ENCODE data around the gene ARHGAP25.
"Not testable (repeated sequence)": the region's sequence is repeated elsewhere in the genome, so short reads cannot be mapped to it uniquely, and the experiment has no call there.

ARHGAP25 gene

DNA sequence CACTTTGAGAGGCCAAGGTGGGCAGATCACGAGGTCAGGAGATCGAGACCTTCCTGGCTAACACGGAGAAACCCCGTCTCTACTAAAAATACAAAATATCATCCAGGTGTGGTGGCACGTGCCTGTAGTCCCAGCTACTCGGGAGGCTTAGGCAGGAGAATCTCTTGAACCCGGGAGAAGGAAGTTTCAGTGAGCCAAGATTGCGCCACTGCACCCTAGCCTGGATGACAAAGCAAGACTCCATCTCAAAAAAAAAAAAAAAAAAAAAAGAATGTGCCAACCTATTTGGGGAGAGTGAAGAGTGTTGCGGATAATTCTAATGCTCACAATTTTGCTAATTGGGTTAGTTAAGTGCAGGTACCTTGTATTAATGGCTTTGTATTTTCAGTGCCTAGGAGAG lies 67.5 kb downstream of the ARHGAP25 start:
- not testable (repeated sequence) for DNase-seq

DNA sequence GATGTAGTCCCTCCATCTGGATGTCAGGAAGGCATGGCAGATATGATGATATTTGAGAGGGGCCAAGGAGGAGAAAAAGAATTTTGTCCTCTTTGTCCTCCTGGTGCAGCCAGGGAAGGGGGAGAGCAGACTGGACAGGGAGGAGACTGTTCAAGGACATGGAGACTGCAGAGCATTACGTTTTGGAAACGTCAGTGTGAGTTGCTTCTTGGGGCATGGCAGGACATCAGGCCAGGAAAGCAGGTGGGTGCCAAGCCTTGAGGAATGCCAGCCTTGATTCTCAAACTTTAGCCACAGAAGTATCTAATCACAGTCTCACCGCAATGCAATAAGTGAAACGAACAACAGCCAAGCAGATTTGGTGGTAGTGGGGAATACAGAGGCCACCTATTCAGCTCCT lies 70.4 kb downstream of the ARHGAP25 start:
- DNase-seq: no peak

DNA sequence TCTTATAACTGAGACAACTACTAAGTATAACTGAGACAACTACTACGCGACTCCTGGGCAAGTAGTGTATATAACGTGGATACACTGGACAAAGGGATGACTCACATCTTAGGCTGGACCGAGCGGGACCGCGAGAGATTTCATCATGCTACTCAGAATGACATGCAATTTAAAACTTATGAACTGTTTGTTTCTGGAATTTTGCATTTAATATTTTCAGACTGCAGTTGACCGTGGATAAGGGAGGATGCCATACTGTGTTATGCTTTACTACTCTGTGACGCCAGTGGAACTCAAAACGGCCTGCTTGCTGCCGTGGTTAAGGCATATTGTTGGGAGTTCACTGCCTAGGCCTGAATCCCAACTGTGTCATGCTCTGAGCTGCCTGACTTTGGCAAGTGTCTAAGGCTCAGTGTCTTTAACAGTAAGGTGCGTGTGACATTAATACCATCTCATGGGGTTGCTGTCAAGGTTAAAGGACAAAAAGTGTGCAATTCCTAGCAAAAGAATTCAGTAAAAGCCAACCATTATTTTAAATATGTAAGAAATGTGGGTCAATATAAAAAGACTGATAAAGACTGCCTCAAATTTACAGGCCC lies 72.0 kb downstream of the ARHGAP25 start:
- DNase-seq: no peak

DNA sequence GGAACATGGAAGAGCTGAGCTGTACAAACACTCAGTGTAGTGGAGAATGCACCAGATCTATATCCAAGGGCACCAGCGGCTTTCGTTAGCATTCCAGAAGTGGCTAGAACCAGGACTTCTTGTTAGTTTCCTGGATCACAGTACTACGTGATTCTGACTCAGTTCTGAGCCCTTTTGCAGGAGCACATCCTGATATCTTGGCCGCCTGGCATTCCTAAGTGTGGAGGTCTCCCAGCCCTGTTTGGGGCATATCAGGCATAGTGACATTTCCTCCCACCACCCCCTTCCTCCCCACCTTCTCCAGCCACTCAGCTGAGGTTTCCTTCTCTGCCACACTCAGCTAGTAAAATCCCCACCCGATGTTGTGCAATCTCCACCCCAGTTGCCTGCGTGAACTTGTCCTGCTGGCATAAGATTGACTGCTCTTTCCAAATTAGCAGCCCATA lies 73.2 kb downstream of the ARHGAP25 start:
- no peak for DNase-seq

DNA sequence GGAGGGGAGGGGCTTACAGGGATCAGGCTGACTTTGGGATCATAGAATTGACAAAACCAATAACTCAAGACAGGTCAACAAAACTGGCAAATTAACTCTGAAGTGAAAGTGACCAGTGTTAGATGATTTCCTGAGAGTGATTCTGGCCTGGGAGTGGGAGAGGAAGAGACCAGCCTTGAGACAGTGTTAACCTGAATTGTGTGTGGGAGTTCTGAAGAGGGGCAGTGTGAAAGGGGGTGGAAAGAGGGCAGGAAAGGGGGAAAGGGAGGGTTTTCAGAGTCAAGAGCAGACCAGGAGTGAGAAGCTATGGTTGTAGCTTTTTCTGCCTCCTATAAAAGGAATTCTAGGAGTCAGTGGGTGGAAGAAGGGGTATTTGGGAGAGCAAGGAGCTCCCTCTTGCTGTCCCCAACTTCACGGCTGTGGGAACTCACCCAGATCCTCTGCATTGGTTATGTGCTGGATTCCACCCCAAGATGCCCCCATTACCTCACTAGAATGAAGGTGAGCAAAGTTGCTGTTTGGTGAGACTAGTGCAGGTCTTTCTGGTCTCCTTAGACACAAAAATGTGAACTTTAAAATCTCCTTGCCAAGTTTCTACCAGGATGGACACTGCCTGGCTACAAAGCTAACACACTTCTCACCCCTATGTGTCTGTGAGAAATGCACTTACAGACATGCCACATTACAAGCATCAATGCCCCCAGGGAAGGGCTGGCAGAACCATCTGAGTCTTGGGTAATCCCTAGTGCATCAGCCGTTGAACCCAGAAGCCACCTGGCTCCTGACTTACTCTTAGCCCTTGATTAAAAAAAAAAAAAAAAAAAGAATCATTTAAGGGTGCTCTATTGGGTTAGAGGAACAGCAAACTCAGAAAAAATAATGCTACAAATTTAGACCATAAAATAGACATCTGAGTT lies 75.0 kb downstream of the ARHGAP25 start:
- DNase-seq: no peak

DNA sequence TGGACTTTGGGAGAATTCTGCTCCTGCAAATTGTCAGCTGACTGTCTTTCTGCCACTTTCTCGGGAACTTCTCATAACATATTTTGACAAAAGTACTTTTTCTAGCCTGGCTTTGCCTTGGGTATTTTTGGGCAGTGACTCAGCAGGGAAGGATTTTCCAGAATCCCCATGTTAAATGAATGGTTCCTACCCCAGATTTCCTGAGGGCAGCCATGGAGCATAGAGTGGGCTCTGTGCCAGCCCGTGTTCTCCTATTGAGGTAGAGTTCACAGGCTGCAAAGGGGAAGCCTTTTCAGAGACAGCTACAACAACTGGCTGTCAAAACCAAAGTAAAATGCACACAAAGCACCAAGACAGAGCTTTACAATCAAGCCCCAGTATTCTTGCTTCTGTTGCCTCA lies 76.8 kb downstream of the ARHGAP25 start:
- no peak for DNase-seq

DNA sequence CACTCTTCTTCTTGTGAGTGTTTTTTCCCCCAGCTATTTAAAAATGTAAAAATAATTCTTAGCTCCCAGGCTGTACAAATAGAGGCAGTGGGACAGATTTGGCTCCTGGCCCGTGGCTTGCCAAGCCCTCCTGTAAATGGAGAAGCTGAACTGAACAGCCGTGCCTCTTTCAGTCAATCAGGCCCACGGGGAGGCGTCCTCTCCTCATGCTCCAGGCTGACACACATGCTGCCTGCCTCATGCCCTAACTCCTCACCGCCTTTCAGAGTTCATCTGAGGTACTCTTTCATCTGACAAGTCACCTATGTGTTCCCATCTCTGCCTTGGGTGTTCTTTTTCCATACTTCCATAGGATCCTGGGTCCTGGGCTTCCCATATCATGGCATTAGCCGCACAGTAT lies 77.6 kb downstream of the ARHGAP25 start:
- no peak for DNase-seq

DNA sequence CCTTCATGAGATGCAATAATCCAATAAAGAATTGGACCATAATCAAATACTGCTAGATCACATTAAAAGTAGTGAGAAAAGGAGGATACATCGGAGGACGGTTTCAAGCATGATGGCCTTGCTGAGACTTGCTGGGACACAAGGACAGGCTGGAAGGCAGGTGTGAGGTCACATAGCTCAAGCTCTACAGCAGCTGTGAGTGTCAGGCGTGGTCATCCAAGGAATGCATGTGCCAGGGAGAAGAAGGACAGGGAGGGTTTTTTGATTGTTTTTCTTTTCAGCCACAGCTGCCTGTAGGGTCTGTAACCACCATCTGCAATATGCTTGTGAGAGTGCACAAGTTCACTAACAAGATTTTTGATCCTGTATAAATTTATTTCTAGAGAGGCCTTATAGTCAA lies 79.0 kb downstream of the ARHGAP25 start:
- DNase-seq: no peak

DNA sequence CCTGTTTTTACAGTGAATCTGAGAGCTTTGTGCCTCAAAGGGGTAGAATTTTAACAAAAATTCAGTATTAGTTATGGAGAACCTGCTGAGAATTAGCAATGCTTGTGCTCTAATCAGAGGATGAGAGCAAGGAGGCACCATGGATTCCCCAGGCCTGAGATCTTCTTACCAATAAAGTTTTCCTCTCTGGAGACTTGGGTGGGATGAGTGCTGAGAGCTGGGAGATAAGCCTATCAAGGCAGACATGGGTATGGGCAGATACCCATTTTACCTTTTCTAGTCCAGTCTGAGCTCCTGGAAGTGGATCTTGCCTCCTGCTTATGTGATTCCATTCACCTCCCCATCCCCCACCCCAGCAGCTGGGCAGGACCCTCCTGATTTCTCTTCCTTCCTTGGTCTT lies 82.7 kb downstream of the ARHGAP25 start:
- DNase-seq: no peak

DNA sequence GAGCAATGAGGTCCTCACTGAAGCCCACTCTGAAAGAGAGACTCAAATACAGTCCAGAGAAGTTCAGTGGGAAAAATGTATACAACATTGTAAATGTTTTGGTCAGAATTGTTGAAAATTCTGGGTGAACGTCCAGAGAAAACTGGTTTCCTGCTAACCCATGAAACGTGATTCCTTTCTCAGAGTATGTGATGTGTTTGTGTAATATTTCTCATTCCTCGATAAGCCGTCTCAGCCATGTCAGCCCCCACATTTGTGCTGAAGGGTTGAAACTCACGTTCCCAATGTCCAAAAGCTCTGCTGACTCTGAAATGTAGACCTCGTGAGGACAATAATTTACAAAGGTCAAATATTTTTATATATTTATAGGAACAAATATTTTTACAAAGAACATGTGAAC lies 84.9 kb downstream of the ARHGAP25 start:
- DNase-seq: no peak

DNA sequence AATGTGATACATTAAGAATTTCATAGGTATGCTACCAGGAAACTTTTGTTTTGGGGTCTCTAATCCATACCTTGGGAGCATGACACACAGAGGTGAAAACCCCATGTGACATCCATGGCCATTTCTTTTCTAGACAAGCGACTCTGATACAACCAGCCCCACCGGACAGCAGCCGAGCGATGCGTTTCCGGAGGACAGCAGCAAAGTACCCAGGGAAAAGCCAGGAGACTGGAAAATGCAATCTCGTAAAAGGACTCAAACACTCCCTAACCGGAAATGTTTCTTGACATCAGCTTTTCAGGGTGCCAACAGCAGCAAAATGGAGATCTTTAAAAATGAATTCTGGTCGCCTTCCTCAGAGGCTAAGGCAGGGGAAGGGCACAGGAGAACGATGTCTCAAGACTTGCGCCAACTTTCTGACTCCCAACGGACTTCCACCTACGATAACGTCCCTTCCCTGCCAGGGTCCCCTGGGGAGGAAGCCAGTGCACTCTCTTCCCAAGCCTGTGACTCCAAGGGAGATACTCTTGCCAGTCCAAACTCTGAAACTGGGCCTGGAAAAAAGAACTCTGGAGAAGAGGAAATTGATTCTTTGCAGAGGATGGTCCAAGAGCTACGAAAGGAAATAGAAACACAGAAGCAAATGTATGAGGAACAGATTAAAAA lies 87.7 kb downstream of the ARHGAP25 start:
- DNase-seq: no peak

DNA sequence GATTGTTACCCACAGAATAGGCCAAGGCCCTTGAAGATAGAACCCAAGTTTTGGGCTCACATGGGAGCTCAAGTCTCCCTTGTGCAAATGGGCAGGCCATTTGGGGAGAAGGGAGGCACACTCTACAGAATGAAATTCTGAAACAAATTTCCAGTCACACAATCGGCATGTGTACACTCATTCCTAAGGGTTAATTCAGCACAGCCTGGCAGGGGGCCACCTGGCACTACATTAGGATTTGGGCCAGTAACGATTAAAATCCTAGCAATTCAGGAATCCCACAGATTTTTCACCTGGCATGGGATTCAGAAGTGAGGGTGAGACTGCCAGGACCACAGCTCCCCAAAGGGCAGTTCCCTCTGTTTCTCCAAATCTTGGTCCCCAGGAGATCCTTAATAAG lies 90.2 kb downstream of the ARHGAP25 start:
- DNase-seq: no peak

DNA sequence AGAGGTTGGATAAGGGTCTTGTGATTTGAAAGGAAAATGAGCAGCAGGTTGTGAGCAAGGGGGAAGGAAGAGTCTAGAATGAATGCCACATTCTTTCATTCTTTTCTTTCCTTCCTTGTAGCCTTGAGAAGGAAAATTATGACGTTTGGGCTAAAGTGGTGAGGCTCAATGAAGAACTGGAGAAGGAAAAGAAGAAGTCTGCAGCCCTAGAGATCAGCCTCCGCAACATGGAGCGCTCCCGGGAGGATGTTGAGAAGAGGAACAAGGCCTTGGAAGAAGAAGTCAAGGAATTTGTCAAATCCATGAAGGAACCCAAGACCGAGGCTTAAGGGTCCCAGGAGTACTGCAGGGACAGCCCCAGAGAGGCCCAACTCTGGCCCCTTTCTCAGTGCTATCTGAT lies 91.3 kb downstream of the ARHGAP25 start:
- no peak for DNase-seq

DNA sequence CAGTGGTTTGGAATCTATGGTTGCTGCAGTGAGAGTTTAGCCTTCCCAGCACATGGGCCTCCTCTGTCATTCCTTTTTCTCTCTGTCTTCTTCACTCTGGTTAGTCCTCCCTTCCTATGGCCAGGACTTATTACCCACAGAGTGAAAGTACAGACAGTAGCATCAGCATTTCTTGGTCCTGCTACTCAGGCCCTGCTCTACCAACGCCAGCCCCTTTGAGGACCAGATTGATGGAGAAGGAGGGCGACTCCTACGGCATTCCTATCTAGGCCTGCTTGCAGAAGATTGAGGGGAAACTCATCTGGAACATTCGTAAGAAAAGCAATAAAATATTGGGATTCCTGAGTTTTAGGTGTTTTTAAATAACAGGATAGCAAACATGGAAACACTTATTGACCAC lies 93.1 kb downstream of the ARHGAP25 start:
- DNase-seq: no peak

DNA sequence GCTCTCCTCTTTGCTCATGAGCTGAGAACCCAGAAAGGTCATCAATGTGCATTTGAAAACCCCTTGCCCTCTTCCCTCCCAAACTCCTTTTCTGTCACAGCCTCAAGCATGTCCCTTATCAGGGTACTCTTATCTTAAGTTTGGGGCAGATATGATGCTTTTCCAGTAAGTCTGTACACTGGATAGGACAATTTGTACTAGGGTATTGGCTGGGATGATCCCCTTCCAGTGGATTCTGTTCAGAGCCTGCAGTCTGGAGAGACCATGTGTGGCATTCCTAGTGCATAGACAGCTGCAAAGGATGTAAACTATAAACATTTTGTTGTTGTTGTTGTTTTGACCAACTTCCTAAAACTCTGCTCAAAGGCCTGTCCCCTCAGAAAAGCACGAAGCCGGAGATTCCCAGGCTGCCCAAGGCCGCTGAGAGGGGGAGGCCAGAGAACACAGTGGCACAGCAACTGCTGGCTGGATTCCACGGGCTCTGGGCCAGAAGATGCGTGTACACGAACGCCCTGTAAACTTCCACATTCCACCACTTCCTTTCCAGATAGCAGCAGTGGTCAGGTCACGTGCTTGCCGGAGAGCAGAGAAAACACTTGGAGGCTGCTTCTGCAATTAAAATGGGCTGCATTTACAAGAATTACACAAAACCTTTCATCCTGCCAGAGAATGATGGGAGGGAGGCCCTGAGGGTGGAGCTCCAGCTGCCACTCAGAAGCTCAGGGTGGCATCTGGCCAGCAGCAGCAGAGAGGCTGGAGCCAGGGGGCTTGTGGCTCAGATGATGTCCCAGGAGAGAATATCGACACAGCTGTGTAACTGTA lies 94.5 kb downstream of the ARHGAP25 start:
- DNase-seq: no peak

DNA sequence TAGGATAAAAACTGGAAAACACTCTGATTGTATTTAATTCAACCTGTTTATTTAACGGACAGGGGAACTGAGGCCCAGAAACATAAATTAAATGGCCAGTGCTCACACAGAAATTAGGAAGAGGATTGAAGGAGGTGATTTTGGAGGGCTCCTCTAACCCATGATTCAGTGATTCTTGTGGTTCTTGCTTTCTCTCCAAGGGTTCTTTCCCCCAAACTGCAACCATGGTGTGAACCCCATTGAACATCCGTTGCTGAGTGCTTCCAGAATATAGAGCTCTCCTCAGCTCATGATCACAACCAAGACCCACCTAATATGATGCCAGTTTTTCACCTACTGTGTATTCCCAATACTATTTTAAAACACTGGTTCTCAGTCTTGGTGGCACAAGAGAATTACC lies 95.1 kb downstream of the ARHGAP25 start:
- DNase-seq: no peak

DNA sequence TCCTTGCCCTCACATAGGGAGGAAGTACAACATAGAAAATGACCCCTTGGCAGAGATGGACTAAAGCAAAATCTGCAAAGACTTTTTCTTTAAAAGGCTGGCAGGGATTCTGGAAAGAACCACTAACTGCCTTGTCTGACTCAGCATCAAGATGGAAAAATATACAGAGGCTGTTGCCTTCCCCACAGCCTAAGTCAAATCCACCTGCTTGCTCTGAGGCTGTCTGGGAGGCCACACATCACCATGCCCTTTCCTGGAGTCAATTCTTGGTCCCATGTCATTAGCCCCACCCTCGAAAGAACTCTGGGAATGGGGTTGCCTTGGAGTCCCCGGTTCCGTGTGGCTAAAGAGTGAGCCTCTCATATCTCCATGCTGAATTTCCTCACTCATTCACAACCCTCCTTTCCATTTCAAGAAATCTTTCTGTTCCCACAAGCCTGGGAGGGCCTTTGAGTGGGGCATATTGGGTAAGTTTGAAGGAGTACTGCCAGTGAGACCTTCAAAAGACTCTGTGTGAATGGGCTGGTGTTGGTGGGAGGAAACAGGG lies 97.1 kb downstream of the ARHGAP25 start:
- DNase-seq: no peak

DNA sequence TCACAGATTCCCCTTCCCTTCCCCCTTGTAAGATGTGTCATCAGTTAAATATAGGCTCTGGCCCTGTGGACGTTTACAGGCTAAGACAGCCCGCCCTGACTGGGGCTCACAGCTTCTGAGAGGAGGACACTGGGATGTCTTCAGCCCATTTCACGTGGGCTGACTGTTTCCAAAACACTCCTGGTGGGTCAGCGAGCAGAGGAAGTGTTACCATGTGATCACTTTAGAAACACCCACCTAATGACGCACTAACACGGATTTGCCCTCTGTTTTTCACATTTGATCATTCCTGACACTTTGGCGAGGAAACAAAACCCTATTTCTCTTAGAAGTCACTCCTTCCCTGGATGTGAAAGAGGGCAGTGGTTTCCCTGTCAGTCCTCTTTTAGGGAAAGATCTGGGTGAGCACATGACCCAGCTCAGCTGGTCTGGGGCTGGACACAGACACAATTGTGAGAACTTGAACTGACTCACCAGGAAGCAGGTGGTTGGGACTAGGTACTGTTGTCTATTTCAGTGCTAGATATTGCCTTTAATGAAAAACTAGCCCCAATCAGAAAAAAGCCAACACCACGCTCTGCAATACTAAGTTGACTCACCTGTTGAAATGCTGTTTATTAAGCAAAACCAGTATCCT lies 97.7 kb downstream of the ARHGAP25 start:
- no peak for DNase-seq

DNA sequence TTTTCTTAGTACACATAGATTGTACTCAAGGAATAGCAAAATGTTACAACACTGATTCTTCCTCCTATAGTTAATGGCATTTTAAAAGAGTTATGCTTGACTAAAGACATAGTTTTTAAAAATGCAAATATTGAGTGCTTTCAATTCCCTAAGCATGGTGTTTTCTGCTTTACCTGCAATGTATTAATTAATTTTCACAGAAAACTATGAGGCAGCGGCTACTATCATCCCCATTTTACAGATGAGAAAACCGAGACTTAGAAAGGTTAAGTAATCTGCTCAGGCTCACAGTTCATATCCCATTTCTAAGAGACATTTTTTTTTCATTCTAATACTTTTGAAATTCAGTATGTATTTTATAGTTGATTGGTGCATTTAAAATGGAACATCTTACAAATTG lies 98.6 kb downstream of the ARHGAP25 start:
- DNase-seq: no peak

DNA sequence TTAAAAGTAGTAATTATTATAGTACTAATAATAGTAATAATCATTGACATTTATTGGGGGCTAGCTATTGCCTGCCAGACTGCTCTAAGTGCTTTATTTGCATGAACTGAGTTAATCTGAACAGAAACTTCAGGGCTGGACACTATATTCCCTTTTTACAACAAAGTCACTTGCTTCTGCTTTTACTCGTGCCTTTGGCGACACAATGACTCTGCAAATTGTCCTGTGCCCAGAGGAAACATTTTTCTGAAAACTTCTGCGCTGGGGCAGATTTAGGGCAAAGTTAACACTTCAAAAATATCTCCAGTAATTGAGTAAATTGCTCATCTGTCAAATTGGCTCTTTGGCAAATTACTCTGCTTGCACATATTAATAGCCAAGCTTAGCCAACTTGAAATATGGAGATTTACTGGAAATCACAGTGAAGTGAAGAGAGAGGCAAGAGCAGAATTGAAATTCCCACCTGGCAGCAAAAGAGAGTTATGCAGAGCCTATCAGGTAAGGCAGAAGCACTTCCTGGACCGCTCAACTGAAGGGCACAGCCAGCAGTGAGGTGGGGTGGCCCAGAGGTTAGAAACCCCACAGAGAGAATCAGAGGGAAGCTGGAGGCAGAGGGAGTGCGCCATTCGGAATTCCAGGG lies 100.2 kb downstream of the ARHGAP25 start:
- no peak for DNase-seq

DNA sequence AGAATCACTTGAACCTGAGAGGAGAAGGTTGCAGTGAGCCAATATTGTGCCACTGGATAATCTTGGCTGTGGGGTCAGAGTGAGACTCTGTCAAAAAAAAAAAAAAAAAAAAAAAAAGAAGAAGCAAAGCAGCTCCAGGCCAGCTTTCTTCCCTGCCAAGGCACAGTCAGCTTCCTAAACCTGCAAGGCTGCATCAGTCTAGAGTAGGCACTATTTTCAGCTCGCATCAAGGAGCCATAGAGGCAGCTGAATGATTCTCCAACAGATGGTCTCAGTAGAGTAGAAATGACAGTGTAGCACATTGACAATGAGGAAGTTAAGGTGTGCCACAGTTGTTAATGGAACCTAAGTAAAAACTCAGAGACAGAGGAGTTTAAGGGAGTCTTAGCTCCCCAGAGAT lies 101.0 kb downstream of the ARHGAP25 start:
- DNase-seq: no peak

Data from activated gamma-delta T cell (primary cell).